Stimulated activated naive B cell treated with anti-CD40 and anti-IgM and Interleukin-4, amounts not matched to agents 10 μg/mL and 1 μg/mL and 100 μg/mL, for 72 hours (primary cell): ENCODE data around the gene UBE2J2.
A peak's percentile ranks its signal among the peaks of the same experiment; 100 is the strongest.

Source experiments
- ATAC-seq, 2 donors: fragments of 150-1000 bp; cut with Tn5 transposase; replicated peaks; 2 replicates each; pipeline ENCODE4 v1.10.0; 2021; ENCODE audit warnings: moderate library complexity in 1 of 2
- DNase-seq: peaks from one replicate; pipeline ENCODE4 v3.0.0; 2021
- H3K27ac Mint-ChIP-seq: one replicate; pipeline ENCODE4 v1.8.0; 2022; ENCODE audit warnings: mild to moderate bottlenecking, mixed read lengths
- H3K27me3 Mint-ChIP-seq, 2 donors: one replicate each; pipeline ENCODE4 v1.8.0; 2022; ENCODE audit warnings: mixed read lengths in 2 of 2
- H3K36me3 Mint-ChIP-seq, 2 donors: one replicate each; pipeline ENCODE4 v1.8.0; 2022; ENCODE audit warnings: mixed read lengths in 2 of 2, mild to moderate bottlenecking in 1 of 2
- H3K4me1 Mint-ChIP-seq, 2 donors: one replicate each; pipeline ENCODE4 v1.8.0; 2022; ENCODE audit warnings: mixed read lengths in 2 of 2, mild to moderate bottlenecking in 1 of 2
- H3K4me3 Mint-ChIP-seq, 2 donors: one replicate each; pipeline ENCODE4 v1.8.0; 2022; ENCODE audit warnings: mild to moderate bottlenecking in 2 of 2, mixed read lengths in 2 of 2, moderate library complexity in 1 of 2
- H3K9me3 Mint-ChIP-seq, 2 donors: one replicate each; pipeline ENCODE4 v1.8.0; 2022; ENCODE audit warnings: mixed read lengths in 2 of 2, mild to moderate bottlenecking in 1 of 2

The UBE2J2 gene

DNA sequence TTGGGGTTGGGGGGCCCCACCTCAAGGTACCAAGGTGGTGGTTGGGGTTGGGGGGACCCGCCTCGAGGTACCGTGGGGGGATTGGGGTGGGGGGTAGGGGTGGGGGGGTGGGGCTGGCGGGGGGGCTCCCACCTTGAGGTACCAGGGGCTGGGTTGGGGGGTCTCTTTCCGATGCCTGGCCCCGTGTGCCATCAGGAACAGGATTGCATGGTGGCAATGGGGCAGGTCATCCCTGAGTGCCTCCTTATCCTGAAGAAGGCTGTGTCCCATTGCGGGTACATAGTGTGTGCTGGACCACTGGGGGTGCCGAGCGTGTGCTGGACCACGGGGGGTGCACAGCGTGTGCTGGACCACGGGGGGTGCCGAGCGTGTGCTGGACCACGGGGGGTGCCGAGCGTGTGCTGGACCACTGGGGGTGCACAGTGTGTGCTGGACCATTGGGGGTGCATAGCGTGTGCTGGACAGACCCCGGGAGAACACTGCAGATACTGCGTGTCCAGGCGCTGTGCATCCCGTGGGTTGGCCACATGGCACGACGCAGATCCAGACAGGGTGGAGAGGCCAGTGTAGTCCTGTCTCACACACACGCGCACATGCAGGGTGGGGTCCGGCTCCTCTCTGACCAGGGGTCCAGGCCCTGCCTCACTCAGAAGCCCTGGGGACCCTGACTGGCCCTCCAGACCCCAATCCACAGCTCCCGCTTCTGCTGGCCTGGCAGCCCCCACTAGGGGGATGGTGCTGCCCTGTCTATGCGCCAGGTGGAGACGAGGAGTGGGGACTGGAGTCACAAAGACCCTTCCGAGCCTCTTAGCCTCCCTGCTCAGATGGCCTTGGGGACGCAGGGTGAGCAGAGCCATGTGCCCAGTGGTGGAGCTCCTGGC, 10.8 kb upstream of the UBE2J2 start:
- Mint-ChIP-seq H3K4me1 (peaks cover 4% of the 10 kb centered on the region in 2 donors), H3K4me3 (no peak overlapping the region), H3K27ac (no peak overlapping the region), H3K9me3 (no peaks in the 10 kb centered on the region), H3K36me3 (no peaks in the 10 kb centered on the region), H3K27me3 (no peaks in the 10 kb centered on the region)
- DNase-seq (no peak), ATAC-seq (no peak)

DNA sequence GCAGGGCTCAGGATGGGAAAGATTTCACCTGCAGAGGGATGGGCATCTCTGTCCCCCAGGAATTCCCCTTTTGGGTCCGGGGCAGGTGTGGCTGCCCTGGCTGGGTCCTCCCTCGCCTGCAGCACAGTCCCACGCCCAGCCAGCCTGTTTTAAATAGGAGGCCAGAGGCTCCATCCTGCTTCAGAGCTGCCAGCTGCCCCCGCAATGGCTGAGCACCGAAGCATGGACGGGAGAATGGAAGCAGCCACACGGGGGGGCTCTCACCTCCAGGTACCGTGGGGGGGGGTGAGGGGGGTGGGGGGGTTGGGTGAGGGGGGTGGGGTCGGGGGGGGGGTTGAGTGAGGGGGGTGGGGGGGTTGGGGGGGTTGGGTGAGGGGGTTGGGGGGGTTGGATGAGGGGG, 10.2 kb upstream of the UBE2J2 start:
- Mint-ChIP-seq H3K4me3 (peak overlapping the region in 1 of 2 donors; percentile 44), H3K9me3 (no peaks in the 10 kb centered on the region), H3K36me3 (no peaks in the 10 kb centered on the region), H3K27ac (peak overlapping the region; percentile 85), H3K4me1 (peaks cover 4% of the 10 kb centered on the region in 2 donors), H3K27me3 (no peaks in the 10 kb centered on the region)
- ATAC-seq (peak; percentile 48 to 76), DNase-seq (no peak)

DNA sequence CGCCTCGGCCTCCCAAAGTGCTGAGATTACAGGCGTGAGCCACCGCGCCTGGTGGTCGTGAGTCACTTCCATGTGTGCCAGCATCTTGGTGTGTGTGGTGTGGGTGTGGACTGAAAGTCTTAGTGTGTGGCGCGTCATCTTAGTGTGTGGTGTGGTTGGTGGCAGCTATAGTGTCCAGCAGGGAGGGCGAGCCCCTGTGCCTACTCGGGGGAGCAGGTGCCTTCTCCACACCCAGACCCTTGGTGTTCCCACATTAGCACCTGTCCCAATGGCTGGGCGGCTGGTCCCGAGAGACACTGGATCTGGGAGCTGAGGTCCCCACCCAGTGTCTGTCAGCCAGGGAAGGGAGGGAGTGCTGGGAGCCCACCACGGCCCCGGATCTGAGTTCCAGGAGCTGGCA, 9.3 kb upstream of the UBE2J2 start:
- no peak overlapping the region for H3K4me3 Mint-ChIP-seq
- no peak overlapping the region for H3K27ac Mint-ChIP-seq
- DNase-seq: no peak
- no peaks in the 10 kb centered on the region for H3K27me3 Mint-ChIP-seq
- no peaks in the 10 kb centered on the region for H3K36me3 Mint-ChIP-seq
- no peak for ATAC-seq
- H3K9me3 Mint-ChIP-seq: no peaks in the 10 kb centered on the region
- peaks cover 4% of the 10 kb centered on the region in 2 donors for H3K4me1 Mint-ChIP-seq

DNA sequence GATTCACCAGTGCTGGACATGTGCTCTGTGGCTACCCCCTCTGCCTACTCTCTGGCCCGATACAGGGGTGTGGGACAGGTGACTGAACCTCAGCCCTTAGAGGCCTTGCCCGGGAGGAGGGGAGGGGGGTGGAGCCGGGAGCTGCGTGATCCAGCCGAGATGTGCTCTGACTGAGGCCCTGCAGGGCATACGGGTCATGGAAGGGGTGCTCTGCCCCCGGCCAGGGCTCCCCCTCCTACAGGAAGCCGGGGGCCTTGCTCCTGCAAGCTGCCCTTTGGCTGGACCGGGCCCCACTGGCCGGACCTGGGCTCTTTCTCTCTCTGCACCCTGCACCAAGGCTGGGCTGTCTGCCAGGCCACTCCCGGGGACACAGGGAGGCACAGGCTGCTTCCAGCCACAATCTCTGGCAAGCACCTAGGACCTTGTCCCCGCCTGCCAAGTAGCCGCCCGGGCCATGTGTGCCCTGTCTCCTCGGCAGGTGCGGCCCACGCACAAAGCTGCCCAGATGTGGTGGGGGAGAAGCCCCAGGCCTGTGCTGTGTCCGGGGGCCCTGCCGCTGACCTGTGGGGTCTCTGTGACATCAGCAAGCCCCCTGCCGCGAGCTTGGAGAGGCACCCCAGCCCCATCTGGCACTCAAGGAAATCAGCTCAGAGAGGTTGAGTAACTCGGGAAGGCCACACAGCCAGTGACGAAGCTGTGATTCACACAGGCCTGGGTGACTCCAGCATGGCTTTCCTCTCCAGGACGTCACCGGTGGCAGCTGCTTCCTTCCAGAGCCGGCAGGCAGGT, 8.1 kb upstream of the UBE2J2 start:
- H3K27me3 Mint-ChIP-seq: no peaks in the 10 kb centered on the region
- H3K27ac Mint-ChIP-seq: no peak overlapping the region
- no peak overlapping the region for H3K4me3 Mint-ChIP-seq
- no peak for DNase-seq
- H3K9me3 Mint-ChIP-seq: no peaks in the 10 kb centered on the region
- peaks cover 4% of the 10 kb centered on the region in 2 donors for H3K4me1 Mint-ChIP-seq
- H3K36me3 Mint-ChIP-seq: no peaks in the 10 kb centered on the region
- ATAC-seq: no peak

DNA sequence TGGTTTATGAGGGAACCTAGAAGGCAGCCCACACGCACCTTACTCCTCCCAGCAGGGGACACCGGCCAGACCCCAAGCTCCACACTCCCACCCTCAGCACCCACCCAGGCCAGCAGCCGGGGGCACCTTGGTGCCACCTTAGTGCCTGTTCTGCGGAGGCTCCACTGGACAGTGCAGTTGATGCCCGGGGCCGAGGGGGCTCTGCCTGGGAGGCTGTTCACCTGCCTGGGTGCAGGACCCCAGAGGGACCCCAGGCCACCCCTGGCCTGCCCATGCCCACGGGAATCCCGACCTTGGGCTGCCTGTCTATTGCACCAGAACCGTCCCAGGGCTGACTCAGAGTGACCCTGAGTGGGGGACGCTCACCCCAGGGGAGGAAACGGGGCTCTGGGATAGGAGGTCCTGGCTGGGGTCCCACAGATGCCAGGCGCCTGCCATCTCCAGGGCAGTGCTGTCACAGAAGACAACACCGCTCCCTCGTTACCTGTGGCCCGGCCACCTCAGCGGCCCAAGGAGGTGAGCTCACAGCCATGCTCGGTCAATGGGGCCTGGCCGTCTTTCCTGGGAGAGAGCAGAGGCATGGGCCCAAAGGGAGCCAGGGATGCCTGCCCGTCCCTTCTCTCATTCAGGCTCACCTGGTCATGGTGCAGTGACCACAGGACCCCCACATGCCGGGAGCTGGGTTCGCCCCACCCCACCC, 7.3 kb upstream of the UBE2J2 start:
- no peaks in the 10 kb centered on the region for H3K36me3 Mint-ChIP-seq
- DNase-seq (no peak), ATAC-seq (no peak)
- no peak overlapping the region for H3K4me3 Mint-ChIP-seq
- H3K4me1 Mint-ChIP-seq: peaks cover 4% of the 10 kb centered on the region in 2 donors
- H3K27ac Mint-ChIP-seq: no peak overlapping the region
- H3K27me3 Mint-ChIP-seq: no peaks in the 10 kb centered on the region
- H3K9me3 Mint-ChIP-seq: no peaks in the 10 kb centered on the region

DNA sequence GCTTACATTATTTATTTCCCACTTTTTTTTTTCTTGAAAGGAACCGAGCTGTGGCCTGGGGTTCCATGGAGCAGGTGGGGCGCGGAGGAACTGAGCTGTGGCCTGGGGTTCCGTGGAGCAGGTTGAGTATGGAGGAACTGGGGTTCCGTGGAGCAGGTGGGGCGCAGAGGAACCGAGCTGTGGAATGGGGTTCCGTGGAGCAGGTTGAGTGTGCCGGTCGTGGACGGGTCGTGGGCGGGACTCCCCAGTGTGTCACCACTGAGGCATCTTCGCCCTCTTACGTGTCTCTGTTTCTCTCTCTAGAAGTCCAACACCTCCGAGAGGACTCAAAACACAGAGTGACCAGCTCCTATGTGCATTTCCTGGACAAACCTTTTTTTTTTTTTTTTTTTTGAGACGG, 5.4 kb upstream of the UBE2J2 start:
- no peak for ATAC-seq
- Mint-ChIP-seq H3K36me3 (no peaks in the 10 kb centered on the region), H3K4me1 (peaks cover 8 to 12% of the 10 kb centered on the region in 2 donors), H3K4me3 (no peak overlapping the region), H3K27me3 (no peaks in the 10 kb centered on the region), H3K9me3 (no peaks in the 10 kb centered on the region), H3K27ac (no peak overlapping the region)
- no peak for DNase-seq

DNA sequence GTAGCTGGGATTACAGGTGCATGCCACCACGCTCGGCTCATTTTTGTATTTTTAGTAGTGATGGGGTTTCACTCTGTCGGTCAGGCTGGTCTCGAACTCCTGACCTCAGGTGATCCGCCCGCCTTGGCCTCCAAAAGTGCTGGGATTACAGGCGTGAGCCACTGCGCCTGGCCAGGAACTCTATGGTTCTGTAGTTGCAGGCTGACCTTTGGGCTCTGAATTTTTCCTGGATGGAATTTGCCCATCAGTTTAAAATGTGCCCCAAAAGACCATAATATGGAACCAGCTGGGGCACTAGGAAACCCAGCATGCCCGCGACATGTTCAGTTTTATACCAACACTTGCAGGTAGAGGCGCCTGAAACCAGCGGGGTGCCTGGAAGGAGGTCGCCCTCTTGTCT, 5.0 kb upstream of the UBE2J2 start:
- Mint-ChIP-seq H3K36me3 (no peaks in the 10 kb centered on the region), H3K27me3 (no peaks in the 10 kb centered on the region), H3K4me3 (no peak overlapping the region), H3K4me1 (peaks cover 5 to 10% of the 10 kb centered on the region in 2 donors), H3K9me3 (no peaks in the 10 kb centered on the region), H3K27ac (no peak overlapping the region)
- DNase-seq: no peak
- no peak for ATAC-seq

DNA sequence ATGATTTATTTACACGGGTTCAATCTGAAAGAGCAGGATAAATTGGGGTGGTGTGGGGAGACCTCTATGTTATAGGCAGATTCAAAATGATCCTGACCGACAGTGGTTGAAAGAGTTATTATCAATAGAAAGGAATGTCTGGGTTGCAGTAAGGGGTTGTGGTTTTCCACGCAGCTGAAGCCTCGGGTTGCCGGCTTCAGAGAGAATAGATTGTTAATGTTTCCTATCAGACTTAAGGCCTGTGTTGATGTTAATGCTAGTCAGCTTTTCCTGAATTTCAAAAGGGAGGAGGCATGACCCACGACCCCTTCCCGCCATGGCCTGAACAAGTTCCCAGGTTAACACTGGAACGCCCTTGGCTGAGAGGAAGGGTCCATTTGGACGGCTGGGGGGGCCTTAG, 2.2 kb upstream of the UBE2J2 start:
- no peaks in the 10 kb centered on the region for H3K27me3 Mint-ChIP-seq
- ATAC-seq (no peak), DNase-seq (no peak)
- H3K4me1 Mint-ChIP-seq: peaks cover 16 to 27% of the 10 kb centered on the region in 2 donors
- peak overlapping the region; percentile 37 for H3K27ac Mint-ChIP-seq
- H3K4me3 Mint-ChIP-seq: no peak overlapping the region
- peaks cover 11 to 15% of the 10 kb centered on the region in 2 donors for H3K36me3 Mint-ChIP-seq
- H3K9me3 Mint-ChIP-seq: no peaks in the 10 kb centered on the region

DNA sequence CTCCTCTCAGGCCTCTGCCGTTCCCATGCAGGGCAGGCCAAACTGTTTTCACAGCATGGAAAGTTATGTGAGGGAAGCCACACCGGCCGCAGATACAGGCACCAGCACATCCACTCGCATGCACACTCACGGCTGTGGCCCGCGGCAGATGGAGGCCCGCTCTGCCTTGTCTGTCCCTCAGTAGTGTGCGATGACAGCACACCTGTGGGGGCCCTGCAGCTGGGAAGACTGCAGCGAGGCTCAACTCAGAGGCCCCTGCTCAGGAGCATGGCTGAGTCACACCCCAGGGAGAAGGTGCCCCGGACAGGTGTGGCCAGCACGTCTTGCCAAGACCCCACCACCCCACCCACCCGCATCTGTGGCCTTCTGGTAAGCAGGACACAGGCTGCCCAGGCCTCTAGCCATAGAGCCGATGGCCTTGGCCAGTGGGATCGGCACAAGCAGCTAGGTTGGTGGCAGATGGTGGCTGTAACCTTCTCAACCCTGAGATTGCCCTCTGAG, 1.3 kb upstream of the UBE2J2 start:
- DNase-seq: no peak
- no peak for ATAC-seq
- Mint-ChIP-seq H3K4me3 (peak overlapping the region; percentile 68 to 80), H3K4me1 (peaks cover 24 to 36% of the 10 kb centered on the region in 2 donors), H3K36me3 (peaks cover 19 to 23% of the 10 kb centered on the region in 2 donors), H3K27ac (peak overlapping the region; percentile 71), H3K27me3 (no peaks in the 10 kb centered on the region), H3K9me3 (no peaks in the 10 kb centered on the region)

DNA sequence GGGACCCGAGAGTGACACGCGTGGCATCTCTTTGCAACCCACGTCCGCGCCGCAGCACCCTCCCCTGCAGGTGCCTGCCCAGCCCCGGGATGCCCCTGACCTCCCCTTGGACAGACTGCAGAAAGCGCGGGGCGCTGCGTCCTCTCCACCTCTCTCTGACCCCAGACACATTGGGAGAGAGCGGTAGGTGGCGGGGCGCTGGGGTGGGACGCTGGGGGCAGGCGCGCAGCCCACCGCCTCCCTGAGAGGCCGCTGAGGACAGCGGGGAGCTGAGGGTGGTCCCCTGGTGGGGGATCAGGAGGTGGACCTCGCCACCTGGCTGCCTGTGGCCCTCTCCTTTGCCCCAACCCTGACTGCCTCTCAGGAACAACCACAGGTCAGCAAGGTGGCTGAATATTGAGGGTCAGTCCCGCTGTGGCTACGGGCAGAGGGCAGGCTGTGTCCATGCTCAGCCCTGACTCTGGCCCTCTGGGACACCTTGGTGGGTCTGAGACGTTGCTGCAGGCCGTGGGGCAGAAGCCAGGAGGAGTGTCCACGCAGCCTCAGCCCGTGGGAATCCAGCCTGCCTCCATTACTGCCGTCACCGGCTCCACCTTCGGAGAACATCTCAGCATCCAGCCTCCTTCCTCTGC, 761 bp upstream of the UBE2J2 start:
- H3K4me3 Mint-ChIP-seq: peak overlapping the region; percentile 75 to 80
- ATAC-seq (no peak), DNase-seq (no peak)
- peaks cover 28 to 40% of the 10 kb centered on the region in 2 donors for H3K4me1 Mint-ChIP-seq
- no peaks in the 10 kb centered on the region for H3K27me3 Mint-ChIP-seq
- H3K36me3 Mint-ChIP-seq: peaks cover 22 to 28% of the 10 kb centered on the region in 2 donors
- H3K9me3 Mint-ChIP-seq: no peaks in the 10 kb centered on the region
- H3K27ac Mint-ChIP-seq: peak overlapping the region; percentile 71

DNA sequence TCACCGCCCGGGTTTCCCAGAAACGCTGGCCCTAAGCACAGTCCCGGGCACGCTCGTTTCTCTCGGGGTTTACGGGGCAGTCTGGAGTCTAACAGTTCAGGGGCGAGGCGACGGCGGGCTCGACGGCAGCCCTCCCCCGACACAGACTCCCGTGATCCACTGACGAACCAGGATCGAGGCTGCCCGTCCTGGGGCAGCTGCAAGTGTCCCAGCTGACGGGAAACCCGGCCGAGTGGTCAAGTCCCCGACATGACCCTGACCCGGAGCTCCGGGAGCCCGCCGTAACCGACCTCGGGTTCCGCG, 494 bp downstream of the UBE2J2 start:
- H3K4me3 Mint-ChIP-seq: peak overlapping the region; percentile 87 to 89
- no peak for DNase-seq
- ATAC-seq: peak; percentile 3 to 6
- H3K9me3 Mint-ChIP-seq: no peaks in the 10 kb centered on the region
- no peaks in the 10 kb centered on the region for H3K27me3 Mint-ChIP-seq
- peak overlapping the region; percentile 94 for H3K27ac Mint-ChIP-seq
- H3K36me3 Mint-ChIP-seq: peaks cover 24 to 29% of the 10 kb centered on the region in 2 donors
- H3K4me1 Mint-ChIP-seq: peaks cover 29 to 42% of the 10 kb centered on the region in 2 donors

DNA sequence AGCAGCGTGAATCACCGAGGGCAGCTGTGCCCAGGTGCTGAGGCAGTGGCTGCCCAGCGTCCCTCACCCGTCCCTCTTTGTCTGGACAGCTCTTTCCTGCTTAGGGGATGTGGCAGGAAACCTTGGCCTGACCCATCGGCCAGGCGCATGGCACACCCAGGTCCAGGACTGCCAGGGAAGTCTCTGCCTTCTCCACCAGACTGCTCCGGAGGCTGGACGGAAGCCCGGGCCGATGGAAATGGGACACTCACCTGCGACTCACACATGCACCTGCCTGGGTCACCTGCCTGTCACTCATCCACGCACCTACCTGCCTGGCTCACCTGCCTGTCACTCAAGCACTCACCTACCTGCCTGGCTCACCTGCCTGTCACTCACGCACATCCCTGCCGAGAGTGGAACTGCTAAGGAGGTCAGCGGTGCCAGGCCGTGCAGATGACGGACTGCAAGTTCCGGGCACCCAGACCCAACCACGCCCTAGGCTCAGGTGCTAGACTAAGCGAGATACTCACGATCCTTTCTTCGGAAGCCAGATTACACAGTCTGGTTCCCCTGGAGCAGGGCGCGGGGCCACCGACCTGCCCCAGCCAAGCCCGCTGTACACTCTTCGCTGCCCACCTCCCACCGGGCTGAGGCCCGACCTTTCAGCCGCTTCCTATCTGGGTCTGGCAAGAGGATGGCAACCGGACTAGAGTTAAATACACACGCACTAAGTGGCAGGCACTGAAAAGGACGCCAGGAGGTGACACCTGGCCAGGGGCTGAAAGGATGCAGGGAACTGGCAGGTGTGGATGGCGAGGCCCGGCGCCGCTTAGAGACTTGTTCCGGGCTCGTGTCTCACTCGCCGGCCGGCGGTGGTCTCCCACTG, 1.1 kb downstream of the UBE2J2 start:
- Mint-ChIP-seq H3K9me3 (no peaks in the 10 kb centered on the region), H3K4me3 (peak overlapping the region; percentile 87 to 89), H3K36me3 (peaks cover 27 to 33% of the 10 kb centered on the region in 2 donors), H3K27me3 (no peaks in the 10 kb centered on the region), H3K27ac (peak overlapping the region; percentile 94), H3K4me1 (peaks cover 32 to 47% of the 10 kb centered on the region in 2 donors)
- no peak for DNase-seq
- ATAC-seq: peak in 1 of 2 donors; percentile 6

DNA sequence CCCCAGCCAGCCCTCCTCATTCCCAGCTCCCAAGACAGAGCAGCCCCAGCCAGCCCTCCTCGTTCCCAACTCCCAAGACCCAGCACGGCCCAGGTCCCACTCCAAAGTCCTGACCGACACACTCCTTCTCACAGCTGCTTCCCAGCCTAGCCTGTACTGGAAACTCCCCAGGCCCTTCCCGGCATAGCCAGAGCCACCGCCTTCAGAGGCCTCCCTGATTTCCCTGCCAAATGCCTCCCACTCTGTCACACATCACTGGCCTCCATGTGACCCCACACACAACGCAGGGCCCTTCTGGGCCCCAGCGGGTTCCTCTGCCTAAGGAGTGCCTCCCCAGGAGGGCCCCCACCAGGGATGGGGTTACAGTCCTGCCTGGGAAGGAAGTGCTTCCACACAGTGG, 2.8 kb downstream of the UBE2J2 start:
- H3K36me3 Mint-ChIP-seq: peaks cover 31 to 42% of the 10 kb centered on the region in 2 donors
- ATAC-seq: no peak
- peak overlapping the region; percentile 47 to 61 for H3K4me3 Mint-ChIP-seq
- peak overlapping the region; percentile 85 for H3K27ac Mint-ChIP-seq
- no peak for DNase-seq
- no peaks in the 10 kb centered on the region for H3K27me3 Mint-ChIP-seq
- H3K4me1 Mint-ChIP-seq: peaks cover 32 to 56% of the 10 kb centered on the region in 2 donors
- no peaks in the 10 kb centered on the region for H3K9me3 Mint-ChIP-seq
